Mucosa of descending colon (tissue), 3 donors: ENCODE measurements around the gene CCL20. TPM values are rescaled to one million over a fixed set of nuclear protein-coding genes. Genes with fewer than 3 reads are reported as not detected.
"Not testable (repeated sequence)": the region's sequence is repeated elsewhere in the genome, so short reads cannot be mapped to it uniquely, and the experiment has no call there.

Experiments
- ATAC-seq: fragments of 200-7000 bp; cut with Tn5 transposase; one replicate; pipeline ENCODE4 v1.9.1; 2020; ENCODE audit warnings: mild to moderate bottlenecking, moderate library complexity
- DNase-seq, 3 donors: peaks; one replicate each; pipeline ENCODE4 v3.0.0-alpha.2; 2020
- H3K36me3 ChIP-seq: fragments of 200-600 bp; one replicate; pipeline ENCODE4 v1.8.0; 2021; ENCODE audit warnings: low read depth, mild to moderate bottlenecking
- H3K4me1 ChIP-seq: fragments of 200-600 bp; one replicate; pipeline ENCODE4 v1.8.0; 2021; ENCODE audit warnings: low read depth, mild to moderate bottlenecking
- H3K4me3 ChIP-seq: fragments of 200-600 bp; one replicate; pipeline ENCODE4 v1.8.0; 2021; ENCODE audit warnings: mild to moderate bottlenecking
- H3K9me3 ChIP-seq: fragments of 200-600 bp; one replicate; pipeline ENCODE4 v1.8.0; 2021; ENCODE audit warnings: mild to moderate bottlenecking
- intact Hi-C, 2 donors: fragments of 100-400 bp; cut with DNase I in 1 of 2; cut with micrococcal nuclease in 1 of 2; formaldehyde crosslinking; loops; one replicate each; pipeline versions ENCODE4 v1.11.0 to v1.11.1; 2022; cut with DNase I, micrococcal nuclease
- total RNA-seq, 3 donors: library from RNA; stranded (reverse); fragmentation: NEBNext Ultra II Directional in 2 of 3; extraction: Animal tissue kit (Norgen Biotek cat#: 25700) in 2 of 3; gene quantifications; one replicate each; pipeline versions ENCODE4 v1.2.1 to v1.2.4, GENCODE V29; 2021 to 2023
- TF ChIP-seq, protein P1 (sequence below): fragments of 200-600 bp; IDR thresholded peaks from one replicate; pipeline ENCODE4 v1.8.0; 2022; ENCODE audit warnings: antibody characterized with exemption, mild to moderate bottlenecking
- donor health status: DM: no; HTN: no; CAD: no; lungs with moderate emphysema.
- donor health status: DM: no; HTN: no; CAD: no.
- donor health status: DM: no; HTN: yes; CAD: no.

The CCL20 gene
- total RNA-seq, 3 donors from 2014 or later = 10.2 to 24.4 (median 12.9) TPM

GRCh38 chr2:227834916-227835650 lies 21.4 kb downstream of the CCL20 start:
- Histone ChIP-seq H3K4me1 (no peaks in the 10 kb centered on the region), H3K36me3 (no peaks in the 10 kb centered on the region), H3K9me3 (no peaks in the 10 kb centered on the region), H3K4me3 (no peak overlapping the region)
- no peak for DNase-seq
- ATAC-seq = no peak
- TF ChIP-seq, protein P1, sequence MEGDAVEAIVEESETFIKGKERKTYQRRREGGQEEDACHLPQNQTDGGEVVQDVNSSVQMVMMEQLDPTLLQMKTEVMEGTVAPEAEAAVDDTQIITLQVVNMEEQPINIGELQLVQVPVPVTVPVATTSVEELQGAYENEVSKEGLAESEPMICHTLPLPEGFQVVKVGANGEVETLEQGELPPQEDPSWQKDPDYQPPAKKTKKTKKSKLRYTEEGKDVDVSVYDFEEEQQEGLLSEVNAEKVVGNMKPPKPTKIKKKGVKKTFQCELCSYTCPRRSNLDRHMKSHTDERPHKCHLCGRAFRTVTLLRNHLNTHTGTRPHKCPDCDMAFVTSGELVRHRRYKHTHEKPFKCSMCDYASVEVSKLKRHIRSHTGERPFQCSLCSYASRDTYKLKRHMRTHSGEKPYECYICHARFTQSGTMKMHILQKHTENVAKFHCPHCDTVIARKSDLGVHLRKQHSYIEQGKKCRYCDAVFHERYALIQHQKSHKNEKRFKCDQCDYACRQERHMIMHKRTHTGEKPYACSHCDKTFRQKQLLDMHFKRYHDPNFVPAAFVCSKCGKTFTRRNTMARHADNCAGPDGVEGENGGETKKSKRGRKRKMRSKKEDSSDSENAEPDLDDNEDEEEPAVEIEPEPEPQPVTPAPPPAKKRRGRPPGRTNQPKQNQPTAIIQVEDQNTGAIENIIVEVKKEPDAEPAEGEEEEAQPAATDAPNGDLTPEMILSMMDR = no peak
- intact Hi-C loops = no loop called here

DNA sequence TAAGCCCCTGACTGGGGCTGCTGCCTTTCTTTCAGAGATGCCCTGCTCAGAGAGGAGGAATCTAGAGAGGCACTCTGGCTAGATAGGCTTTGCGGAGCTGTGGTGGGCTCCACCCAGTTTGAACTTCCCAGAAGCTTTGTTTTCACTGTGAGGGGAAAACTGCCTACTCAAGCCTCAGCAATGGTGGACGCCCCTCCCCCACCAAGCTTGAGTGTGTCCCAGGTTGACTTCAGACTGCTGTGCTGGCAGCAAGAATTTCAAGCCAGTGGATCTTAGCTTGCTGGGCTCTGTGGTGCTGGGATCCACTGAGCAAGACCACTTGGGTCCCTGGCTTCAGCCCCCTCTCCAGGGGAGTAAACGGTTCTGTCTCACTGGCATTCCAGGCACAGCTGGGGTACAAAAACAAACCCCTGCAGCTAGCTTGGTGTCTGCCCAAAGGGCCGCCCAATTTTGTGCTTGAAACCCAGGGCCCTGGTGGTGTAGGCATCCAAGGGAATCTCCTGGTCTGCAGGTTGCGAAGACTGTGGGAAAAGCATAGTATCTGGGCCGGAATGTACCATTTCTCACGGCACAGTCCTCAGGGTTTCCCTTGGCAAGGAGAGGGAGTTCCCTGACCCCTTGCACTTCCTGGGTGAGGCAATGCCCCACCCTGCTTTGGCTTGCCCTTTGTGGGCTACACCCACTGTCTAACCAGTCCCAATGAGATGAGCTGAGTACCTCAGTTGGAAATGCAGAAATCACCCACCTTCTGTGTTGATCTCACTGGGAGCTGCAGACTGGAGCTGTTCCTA lies 25.9 kb downstream of the CCL20 start:
- ATAC-seq = peak; percentile 87
- H3K9me3 ChIP-seq, H3K4me1 ChIP-seq, intact Hi-C loops, H3K4me3 ChIP-seq, H3K36me3 ChIP-seq: not testable (repeated sequence)
- DNase-seq = peak; percentile 60 to 66 (median 64)

- intact Hi-C loops = no loop called here
- peaks cover 7% of the 10 kb centered on the region for H3K4me1 ChIP-seq
- H3K4me3 ChIP-seq = no peak overlapping the region
- TF ChIP-seq, protein P1 = no peak
- ATAC-seq (no peak), DNase-seq (no peak)
- H3K9me3 ChIP-seq = no peaks in the 10 kb centered on the region
- no peaks in the 10 kb centered on the region for H3K36me3 ChIP-seq
Measured at GRCh38 chr2:227846831-227847230, 33.2 kb downstream of the CCL20 start.

DNA sequence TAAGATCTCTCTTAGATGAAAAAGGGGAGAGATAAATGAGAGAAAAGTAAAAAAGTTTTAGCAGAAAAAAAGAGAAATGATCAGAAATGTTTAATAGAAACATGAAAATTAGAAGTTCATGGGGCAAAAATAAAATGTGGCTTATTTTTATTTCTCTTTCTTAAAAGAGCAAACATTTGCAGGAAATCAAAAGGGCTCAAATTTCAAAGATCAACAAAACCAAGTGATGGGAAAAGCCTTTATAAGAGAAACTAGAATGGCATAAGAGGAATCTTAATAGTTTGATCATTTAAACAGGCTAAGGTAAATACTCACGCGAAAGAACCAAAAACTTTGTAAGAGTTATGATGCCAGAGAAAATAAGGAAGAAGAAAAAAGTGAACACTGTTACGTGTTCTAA lies 34.5 kb downstream of the CCL20 start:
- Histone ChIP-seq H3K36me3 (no peaks in the 10 kb centered on the region), H3K9me3 (no peaks in the 10 kb centered on the region), H3K4me1 (peaks cover 7% of the 10 kb centered on the region), H3K4me3 (no peak overlapping the region)
- no peak for DNase-seq
- TF ChIP-seq, protein P1 = no peak
- intact Hi-C loops = no loop called here
- no peak for ATAC-seq

- intact Hi-C loops = no loop called here
- TF ChIP-seq, protein P1 = no peak
- Histone ChIP-seq H3K9me3 (no peaks in the 10 kb centered on the region), H3K4me1 (peaks cover 7% of the 10 kb centered on the region), H3K4me3 (no peak overlapping the region), H3K36me3 (no peaks in the 10 kb centered on the region)
- peak; percentile 80 for ATAC-seq
- peak in 1 of 3 donors; percentile 45 for DNase-seq
Measured at GRCh38 chr2:227848586-227848985, 34.9 kb downstream of the CCL20 start.

GRCh38 chr2:227849906-227850305 lies 36.3 kb downstream of the CCL20 start:
- no peak for ATAC-seq

More at GRCh38 chr2:227849906-227850305, 36.3 kb downstream of the CCL20 start:
- H3K4me1 ChIP-seq = peaks cover 7% of the 10 kb centered on the region
- no peaks in the 10 kb centered on the region for H3K9me3 ChIP-seq
- H3K4me3 ChIP-seq = no peak overlapping the region
- intact Hi-C loops = no loop called here
- DNase-seq = no peak
- H3K36me3 ChIP-seq = no peaks in the 10 kb centered on the region
- TF ChIP-seq, protein P1 = no peak
